ENCODE results near the gene TOX2.

The TOX2 gene

GRCh38 chr20:43915211-43916072 lies 790 bp downstream of the TOX2 start:
- no peak overlapping the region for H3K27ac ChIP-seq

GRCh38 chr20:43916073-43916880 lies 1.6 kb downstream of the TOX2 start:
- no peak overlapping the region for H3K27ac ChIP-seq
- no peak for TF ChIP-seq CTCF (IDR thresholded peaks at IDR 0.05)
- TF ChIP-seq ZFX (IDR thresholded peaks at IDR 0.05; ENCODE audit: borderline replicate concordance): no peak

More at GRCh38 chr20:43915211-43916072, 790 bp downstream of the TOX2 start:
- no peak for TF ChIP-seq ZFX (IDR thresholded peaks at IDR 0.05; ENCODE audit: borderline replicate concordance)

GRCh38 chr20:43916881-43917371 lies 2.3 kb downstream of the TOX2 start:
- no peak for TF ChIP-seq CTCF (IDR thresholded peaks at IDR 0.05)
- no peak for TF ChIP-seq ZFX (IDR thresholded peaks at IDR 0.05; ENCODE audit: borderline replicate concordance)
- H3K27ac ChIP-seq: no peak overlapping the region

GRCh38 chr20:43917380-43917779 lies 2.7 kb downstream of the TOX2 start:
- TF ChIP-seq CTCF (IDR thresholded peaks at IDR 0.05): no peak
- TF ChIP-seq ZFX (IDR thresholded peaks at IDR 0.05; ENCODE audit: borderline replicate concordance): no peak
- no peak overlapping the region for H3K27ac ChIP-seq

- TF ChIP-seq CTCF (IDR thresholded peaks at IDR 0.05) (no peak), ZFX (IDR thresholded peaks at IDR 0.05; ENCODE audit: borderline replicate concordance) (no peak)
- H3K27ac ChIP-seq: no peak overlapping the region
Measured at GRCh38 chr20:43919686-43920403, 5.2 kb downstream of the TOX2 start.

- no peak for TF ChIP-seq ZFX (IDR thresholded peaks at IDR 0.05; ENCODE audit: borderline replicate concordance)
- no peak for TF ChIP-seq CTCF (IDR thresholded peaks at IDR 0.05)
- no peak overlapping the region for H3K27ac ChIP-seq
Measured at GRCh38 chr20:43920797-43921196, 6.1 kb downstream of the TOX2 start.

- H3K27ac ChIP-seq: no peak overlapping the region
Measured at GRCh38 chr20:43921227-43921780, 6.7 kb downstream of the TOX2 start.

More at GRCh38 chr20:43921227-43921780, 6.7 kb downstream of the TOX2 start:
- TF ChIP-seq CTCF (IDR thresholded peaks at IDR 0.05): no peak
- no peak for TF ChIP-seq ZFX (IDR thresholded peaks at IDR 0.05; ENCODE audit: borderline replicate concordance)

Measured in 22Rv1 (cell line).